ENCODE measurements around the gene PROX1.

PROX1 gene

DNA sequence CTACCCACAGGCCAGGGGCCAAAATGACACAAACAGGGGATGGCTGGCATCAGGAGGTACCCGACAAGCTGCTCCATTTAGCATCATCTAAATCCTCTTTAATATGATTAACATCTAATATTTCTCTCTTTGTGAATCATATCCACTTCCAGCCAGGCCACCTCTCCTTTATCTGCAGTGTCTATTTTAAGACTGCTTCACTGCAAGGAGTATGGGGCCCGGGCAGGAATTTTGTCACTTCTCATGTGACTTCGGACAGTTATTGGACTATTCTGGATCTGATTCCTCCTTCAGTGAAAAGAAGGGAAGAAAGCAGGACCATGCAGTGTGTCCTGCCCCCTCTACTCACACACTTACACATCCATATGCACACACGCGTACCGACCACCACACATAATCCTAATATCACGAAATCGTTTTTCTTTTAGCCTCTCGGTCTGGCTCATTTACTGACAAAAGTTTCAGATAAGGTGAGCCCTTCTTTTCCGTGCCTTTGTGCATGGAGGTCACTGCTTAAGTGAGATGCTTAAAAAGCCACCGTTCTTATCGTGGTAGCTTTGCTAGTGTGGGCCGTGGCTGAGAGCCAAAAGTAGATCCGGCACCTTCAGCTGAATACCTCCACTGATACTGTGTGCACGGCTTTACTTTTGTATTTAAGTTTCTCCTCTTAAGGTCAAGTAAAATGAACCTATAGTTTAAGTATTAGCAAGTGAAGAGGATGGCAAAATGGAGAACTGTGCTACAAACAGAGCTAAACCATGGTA, 26.0 kb downstream of the PROX1 start:
- no peak overlapping the region for H3K4me3 Mint-ChIP-seq
- no peaks in the 10 kb centered on the region for H3K36me3 Mint-ChIP-seq
- no peaks in the 10 kb centered on the region for H3K9me3 Mint-ChIP-seq
- H3K27ac Mint-ChIP-seq = no peak overlapping the region
- H3K27me3 Mint-ChIP-seq = no peaks in the 10 kb centered on the region
- ATAC-seq (replicated peaks) (no peak), DNase-seq (no peak)
- H3K4me1 Mint-ChIP-seq = no peaks in the 10 kb centered on the region

DNA sequence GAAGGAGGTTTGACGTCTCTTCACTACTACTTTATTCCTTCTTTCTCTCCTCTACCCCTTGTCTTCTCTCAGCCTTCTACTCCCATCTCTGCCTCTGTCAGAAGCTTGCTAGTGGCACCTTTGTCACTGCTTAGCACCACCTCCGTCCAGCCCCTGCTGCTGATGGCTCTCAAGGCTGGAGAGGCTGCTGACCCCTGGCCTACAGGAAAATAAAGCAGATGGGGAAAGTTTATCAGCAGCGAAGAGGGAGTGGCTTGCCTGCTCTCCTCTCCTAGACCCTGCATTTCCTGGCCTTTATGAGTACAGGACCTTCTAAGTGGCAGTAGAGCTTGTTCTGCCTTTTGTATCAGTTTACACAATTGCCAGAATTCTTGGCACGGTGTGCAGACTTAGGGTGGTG, 27.0 kb downstream of the PROX1 start:
- DNase-seq (no peak), ATAC-seq (replicated peaks) (no peak)
- Mint-ChIP-seq H3K27me3 (peaks cover 0 to under 1% of the 10 kb centered on the region in 2 donors), H3K4me1 (no peaks in the 10 kb centered on the region), H3K4me3 (no peak overlapping the region), H3K9me3 (no peaks in the 10 kb centered on the region), H3K27ac (no peak overlapping the region), H3K36me3 (no peaks in the 10 kb centered on the region)

DNA sequence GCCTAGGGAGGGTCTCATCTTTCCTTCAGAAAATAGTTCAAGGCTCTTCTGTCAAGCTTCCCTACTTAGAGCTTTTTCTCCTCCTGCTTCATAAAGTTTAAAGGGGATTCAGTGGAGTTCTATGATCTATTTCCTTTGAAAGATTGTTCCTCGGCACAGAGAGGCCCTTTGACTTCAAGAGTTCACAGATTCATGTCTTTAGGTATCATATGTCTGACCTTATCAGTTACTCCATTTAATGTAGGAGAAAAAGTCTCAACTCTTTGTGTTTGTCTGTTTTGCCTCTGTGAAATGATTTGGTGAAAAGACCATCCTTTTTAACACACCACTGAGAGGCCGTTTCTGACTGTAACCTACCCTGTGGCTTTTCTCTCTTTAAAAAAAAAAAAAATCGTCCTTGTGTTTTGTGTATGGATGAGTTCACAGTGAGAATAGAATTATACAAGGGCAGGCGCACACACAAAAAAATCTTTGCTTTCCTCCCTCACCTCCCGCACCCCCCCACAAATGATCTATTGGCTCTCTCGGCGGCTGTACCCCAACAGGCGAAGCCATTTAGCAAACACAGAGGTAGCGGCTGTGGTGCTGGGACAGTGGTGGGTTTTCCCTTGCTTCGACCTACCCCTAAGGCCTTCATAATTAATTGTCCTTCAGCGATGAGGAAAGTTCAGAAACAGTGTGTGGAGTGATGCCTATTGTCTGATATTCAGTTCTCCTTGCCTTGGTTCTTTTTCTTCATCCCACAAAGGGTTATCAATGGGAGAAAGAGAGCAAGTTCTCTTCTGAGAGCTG, 29.6 kb downstream of the PROX1 start:
- ATAC-seq (replicated peaks) (no peak), DNase-seq (no peak)
- no peaks in the 10 kb centered on the region for H3K36me3 Mint-ChIP-seq
- peaks cover 0 to 3% of the 10 kb centered on the region in 2 donors for H3K27me3 Mint-ChIP-seq
- no peak overlapping the region for H3K4me3 Mint-ChIP-seq
- no peaks in the 10 kb centered on the region for H3K4me1 Mint-ChIP-seq
- no peak overlapping the region for H3K27ac Mint-ChIP-seq
- H3K9me3 Mint-ChIP-seq = no peaks in the 10 kb centered on the region

DNA sequence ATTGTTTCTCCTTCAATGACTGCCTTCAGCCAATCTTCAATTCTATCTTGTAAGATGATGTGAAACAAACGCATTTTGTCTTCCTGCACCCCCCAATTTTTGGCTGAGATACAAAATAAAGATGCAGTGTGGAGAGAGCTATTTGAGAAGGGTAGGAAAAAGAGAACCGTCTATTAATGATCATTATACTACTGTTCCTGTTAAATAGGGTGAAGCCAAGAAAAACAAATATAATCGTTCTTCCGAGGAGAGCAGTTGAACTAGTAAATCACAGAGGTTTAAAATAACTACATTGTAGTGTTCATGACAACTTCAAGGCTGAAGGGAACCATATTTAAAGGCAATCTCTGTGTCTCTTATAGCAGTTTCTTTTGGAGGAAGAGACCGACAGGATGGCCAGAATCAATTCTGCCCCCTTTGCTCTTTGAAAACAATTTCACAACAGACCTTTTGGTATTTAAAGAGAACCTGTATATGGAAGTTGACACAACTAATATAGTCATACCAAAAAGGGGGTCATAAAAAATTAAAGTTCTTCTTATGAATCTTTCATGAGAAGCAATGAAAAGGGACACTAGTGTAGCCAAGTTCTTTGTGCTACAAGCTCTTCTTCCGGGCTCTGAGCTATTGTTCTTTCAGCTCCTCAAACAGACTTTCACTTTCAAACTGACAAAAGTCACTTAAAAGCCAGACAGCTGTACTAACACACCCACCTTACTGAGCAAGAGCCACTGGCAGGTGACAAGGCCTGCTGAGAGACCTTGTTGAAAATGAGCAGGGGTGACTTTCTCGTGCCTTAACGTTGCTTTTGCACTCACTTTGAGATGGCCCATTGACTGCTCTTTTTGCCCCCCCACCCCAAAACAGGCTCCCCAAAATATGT, 30.9 kb downstream of the PROX1 start:
- peaks cover 0 to 3% of the 10 kb centered on the region in 2 donors for H3K27me3 Mint-ChIP-seq
- H3K27ac Mint-ChIP-seq = no peak overlapping the region
- H3K9me3 Mint-ChIP-seq = no peaks in the 10 kb centered on the region
- H3K4me1 Mint-ChIP-seq = no peaks in the 10 kb centered on the region
- H3K36me3 Mint-ChIP-seq = no peaks in the 10 kb centered on the region
- no peak for DNase-seq
- no peak for ATAC-seq (replicated peaks)
- H3K4me3 Mint-ChIP-seq = no peak overlapping the region

DNA sequence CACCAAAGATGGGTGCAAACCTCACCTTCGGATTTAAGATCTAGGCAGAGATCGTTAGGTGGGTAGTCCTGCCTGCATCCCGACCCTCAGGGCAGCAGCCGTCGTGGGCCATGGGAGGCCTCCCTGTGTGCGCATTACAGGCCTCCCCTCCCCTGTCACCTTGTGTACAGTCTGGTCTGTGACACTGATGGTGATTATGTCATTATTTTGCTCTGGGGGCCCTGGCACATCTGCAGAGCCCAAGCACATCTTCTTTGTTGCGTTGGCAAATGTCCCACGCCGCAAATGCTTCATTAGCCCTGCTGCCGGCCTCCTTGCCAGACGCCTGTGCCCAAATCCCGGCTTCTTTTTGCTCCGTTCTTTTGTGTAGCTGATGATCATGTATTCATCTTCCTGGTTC, 31.7 kb downstream of the PROX1 start:
- H3K27ac Mint-ChIP-seq = no peak overlapping the region
- H3K27me3 Mint-ChIP-seq = peaks cover 0 to 3% of the 10 kb centered on the region in 2 donors
- H3K4me1 Mint-ChIP-seq = no peaks in the 10 kb centered on the region
- no peak for ATAC-seq (replicated peaks)
- no peaks in the 10 kb centered on the region for H3K36me3 Mint-ChIP-seq
- H3K9me3 Mint-ChIP-seq = no peaks in the 10 kb centered on the region
- no peak overlapping the region for H3K4me3 Mint-ChIP-seq
- DNase-seq = no peak

DNA sequence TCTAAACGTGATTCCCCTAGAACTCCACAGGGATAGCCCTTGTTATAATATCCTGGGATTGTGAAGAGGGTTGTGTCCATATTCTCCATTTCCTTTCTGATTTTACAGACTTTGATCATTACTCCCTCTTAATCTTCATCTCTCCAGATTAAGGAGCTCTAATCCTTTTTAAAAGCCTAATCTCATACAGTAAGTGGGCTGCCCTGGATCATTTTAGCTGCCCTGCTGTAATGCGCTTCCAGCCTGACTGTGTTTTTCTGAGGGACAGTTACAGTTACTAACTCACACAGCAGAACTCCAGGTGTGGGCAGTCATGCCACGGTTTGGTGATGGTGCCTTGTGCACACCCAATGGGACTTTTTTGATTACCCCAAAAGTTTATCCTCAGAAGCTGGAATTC, 33.5 kb downstream of the PROX1 start:
- Mint-ChIP-seq H3K36me3 (no peaks in the 10 kb centered on the region), H3K4me1 (no peaks in the 10 kb centered on the region), H3K4me3 (no peak overlapping the region), H3K27me3 (peaks cover 0 to 3% of the 10 kb centered on the region in 2 donors), H3K27ac (no peak overlapping the region), H3K9me3 (no peaks in the 10 kb centered on the region)
- ATAC-seq (replicated peaks) (no peak), DNase-seq (no peak)

DNA sequence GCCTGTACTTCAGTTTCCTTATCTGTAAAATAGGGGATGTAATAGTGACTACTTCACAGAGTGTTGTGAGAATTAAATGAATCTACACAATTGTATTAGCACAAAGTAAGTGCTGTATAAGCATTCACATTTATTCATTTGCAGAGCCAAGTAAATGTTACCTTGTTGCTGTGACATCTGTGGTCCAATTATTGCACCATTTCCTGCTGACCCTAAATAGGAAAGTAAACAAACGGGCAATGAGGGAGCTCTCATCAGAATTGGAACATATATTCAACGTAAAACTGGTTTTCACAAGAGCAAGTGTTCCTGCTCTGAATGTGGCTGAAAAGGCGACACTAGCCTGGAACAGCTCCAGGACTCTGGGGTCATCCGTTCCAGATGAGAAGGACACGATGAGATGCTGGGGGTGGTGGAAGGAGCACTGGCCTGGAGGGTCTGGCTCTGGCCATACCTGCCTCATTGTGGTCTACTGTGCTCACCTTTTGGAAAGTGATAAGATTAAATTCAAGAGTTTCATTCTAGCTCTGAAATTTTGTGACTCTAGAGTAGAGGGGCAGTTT, 34.5 kb downstream of the PROX1 start:
- no peaks in the 10 kb centered on the region for H3K9me3 Mint-ChIP-seq

DNA sequence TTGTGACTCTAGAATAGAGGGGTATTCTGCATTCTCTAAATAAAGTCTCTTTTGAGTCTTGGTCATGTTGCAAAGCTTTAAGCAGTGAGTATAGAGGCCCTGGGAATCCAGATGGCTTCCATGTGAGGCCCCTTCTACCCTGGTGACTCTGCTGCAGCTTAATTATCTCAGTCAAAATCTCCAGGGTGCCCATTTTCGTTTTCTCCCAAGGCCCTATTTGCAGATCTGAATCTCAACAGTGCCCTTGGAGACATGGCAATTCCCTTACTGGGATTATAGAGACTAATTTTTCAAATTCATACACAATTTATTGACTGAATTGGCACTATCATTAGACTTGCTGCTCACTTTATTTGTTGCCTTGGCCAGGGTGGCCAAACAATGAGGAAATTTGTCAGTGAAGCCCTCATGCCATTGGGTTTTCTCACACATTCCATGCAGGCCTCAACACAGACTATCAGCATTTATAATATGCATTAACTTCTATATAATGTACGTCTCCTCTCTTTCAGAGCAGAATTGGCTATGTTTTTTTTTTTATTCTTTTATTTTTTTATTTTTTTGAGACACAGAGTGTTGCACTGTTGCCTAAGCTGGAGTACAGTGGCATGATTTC, 35.1 kb downstream of the PROX1 start:
- peaks cover 7 to 9% of the 10 kb centered on the region in 2 donors for H3K27me3 Mint-ChIP-seq
- no peaks in the 10 kb centered on the region for H3K4me1 Mint-ChIP-seq
- H3K36me3 Mint-ChIP-seq = no peaks in the 10 kb centered on the region
- no peaks in the 10 kb centered on the region for H3K9me3 Mint-ChIP-seq
- H3K27ac Mint-ChIP-seq = no peak overlapping the region
- no peak overlapping the region for H3K4me3 Mint-ChIP-seq
- DNase-seq (no peak), ATAC-seq (replicated peaks) (no peak)

More for the DNA sequence above, 34.5 kb downstream of the PROX1 start:
- H3K27ac Mint-ChIP-seq = no peak overlapping the region
- DNase-seq (no peak), ATAC-seq (replicated peaks) (no peak)
- no peaks in the 10 kb centered on the region for H3K36me3 Mint-ChIP-seq
- H3K27me3 Mint-ChIP-seq = peaks cover 4 to 8% of the 10 kb centered on the region in 2 donors
- H3K4me1 Mint-ChIP-seq = no peaks in the 10 kb centered on the region
- no peak overlapping the region for H3K4me3 Mint-ChIP-seq

DNA sequence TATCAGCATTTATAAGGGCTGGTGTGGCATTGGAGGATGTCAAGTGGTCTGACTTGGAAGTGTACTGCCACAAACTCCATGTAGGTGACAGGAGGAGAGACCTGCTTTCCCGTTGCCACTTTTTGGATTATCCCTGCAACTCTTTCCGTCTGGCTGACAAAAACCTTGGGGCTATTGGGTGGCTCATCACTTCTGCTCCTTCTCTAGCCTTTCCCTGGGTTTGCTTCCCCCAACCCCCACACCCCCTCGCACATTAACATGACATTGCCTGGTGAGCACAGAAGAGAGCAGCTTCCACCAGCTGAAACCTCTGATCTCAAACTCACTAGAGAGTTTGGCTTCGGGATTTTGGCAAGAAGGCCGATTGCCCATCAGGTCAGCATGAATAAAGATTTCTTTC, 39.2 kb downstream of the PROX1 start:
- H3K4me1 Mint-ChIP-seq = no peaks in the 10 kb centered on the region
- H3K9me3 Mint-ChIP-seq = no peaks in the 10 kb centered on the region
- H3K27me3 Mint-ChIP-seq = peaks cover 14 to 21% of the 10 kb centered on the region in 2 donors
- no peak overlapping the region for H3K27ac Mint-ChIP-seq
- no peak overlapping the region for H3K4me3 Mint-ChIP-seq
- no peak for DNase-seq
- no peaks in the 10 kb centered on the region for H3K36me3 Mint-ChIP-seq
- no peak for ATAC-seq (replicated peaks)

DNA sequence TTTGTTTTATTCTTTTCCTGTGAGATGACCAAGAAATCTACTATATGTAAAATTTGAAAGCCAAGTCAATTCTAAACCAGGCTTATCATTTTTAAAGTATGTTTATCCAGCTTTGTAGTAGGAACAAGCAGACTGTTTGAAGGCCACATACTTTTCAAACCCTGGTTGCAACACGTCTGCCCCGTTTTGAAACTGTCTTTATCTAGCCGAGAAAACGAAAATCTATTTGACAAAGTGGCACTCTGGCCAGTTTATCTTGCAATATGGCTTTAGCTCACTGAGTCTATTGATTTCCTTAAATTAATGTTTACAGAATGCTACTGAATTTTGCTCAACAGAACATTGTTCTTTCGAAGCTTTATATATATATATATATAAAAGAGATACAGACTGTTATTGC, 39.7 kb downstream of the PROX1 start:
- Mint-ChIP-seq H3K4me3 (no peak overlapping the region), H3K27me3 (peaks cover 14 to 21% of the 10 kb centered on the region in 2 donors), H3K27ac (no peak overlapping the region), H3K9me3 (no peaks in the 10 kb centered on the region), H3K4me1 (no peaks in the 10 kb centered on the region), H3K36me3 (no peaks in the 10 kb centered on the region)
- DNase-seq (no peak), ATAC-seq (replicated peaks) (no peak)

DNA sequence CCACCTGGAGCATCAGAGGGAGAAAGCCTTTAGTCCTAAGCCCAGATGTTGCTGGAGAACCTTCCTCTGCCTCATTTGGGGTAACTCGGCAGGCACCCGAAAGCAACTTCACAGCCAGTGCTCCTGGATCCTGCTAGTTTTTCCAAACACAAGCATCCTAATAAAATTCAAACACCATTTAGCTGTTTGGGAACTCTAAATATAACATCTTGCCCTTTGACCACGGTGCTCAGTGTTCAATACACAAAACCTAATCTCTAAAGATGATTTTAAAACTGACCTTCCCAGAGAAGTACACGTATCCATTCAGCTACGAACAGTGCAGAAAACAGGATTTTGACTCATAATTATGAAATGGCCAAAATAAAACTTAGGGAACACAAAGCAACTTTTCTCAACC, 40.3 kb downstream of the PROX1 start:
- DNase-seq (no peak), ATAC-seq (replicated peaks) (no peak)
- no peaks in the 10 kb centered on the region for H3K36me3 Mint-ChIP-seq
- H3K9me3 Mint-ChIP-seq = no peaks in the 10 kb centered on the region
- H3K27ac Mint-ChIP-seq = no peak overlapping the region
- no peaks in the 10 kb centered on the region for H3K4me1 Mint-ChIP-seq
- H3K27me3 Mint-ChIP-seq = peaks cover 14 to 21% of the 10 kb centered on the region in 2 donors
- no peak overlapping the region for H3K4me3 Mint-ChIP-seq

DNA sequence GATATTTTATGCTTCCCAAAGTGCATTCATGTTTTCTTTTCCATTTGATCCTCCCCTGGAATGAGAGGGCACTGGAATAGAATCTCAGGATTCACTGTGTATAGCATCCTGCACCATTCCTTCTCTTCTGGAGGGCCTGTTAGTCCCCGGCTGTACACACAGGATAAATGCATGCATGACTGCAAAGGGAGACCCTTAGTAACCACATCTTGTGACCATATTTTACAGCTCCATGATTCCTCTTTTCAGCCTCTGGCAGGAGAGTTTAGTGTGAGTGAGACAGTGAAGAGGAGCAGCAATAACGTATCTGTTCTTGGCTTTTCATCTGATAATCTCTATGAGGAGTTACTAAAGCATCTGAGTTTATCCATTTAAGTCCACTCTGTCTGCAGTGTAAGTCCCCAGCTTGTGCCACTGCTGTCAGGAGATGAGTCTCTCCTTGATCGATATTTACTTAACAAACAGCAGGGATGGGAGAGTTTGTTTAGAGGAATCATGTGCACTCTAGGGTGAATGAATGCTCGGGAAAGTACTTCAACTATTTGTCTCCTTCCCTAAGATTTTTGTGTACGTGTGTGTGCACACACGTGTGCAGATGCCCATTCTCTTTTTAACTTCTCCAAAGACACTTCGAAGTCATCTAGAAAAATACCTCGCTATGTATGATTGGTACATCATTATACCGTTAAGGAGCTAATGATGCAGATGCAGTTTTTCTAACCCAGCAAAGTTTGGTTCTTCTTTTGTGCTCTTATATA, 41.1 kb downstream of the PROX1 start:
- DNase-seq (no peak), ATAC-seq (replicated peaks) (no peak)
- H3K36me3 Mint-ChIP-seq = no peaks in the 10 kb centered on the region
- H3K9me3 Mint-ChIP-seq = no peaks in the 10 kb centered on the region
- H3K27me3 Mint-ChIP-seq = peaks cover 14 to 21% of the 10 kb centered on the region in 2 donors
- no peak overlapping the region for H3K27ac Mint-ChIP-seq
- H3K4me3 Mint-ChIP-seq = no peak overlapping the region
- H3K4me1 Mint-ChIP-seq = no peaks in the 10 kb centered on the region

DNA sequence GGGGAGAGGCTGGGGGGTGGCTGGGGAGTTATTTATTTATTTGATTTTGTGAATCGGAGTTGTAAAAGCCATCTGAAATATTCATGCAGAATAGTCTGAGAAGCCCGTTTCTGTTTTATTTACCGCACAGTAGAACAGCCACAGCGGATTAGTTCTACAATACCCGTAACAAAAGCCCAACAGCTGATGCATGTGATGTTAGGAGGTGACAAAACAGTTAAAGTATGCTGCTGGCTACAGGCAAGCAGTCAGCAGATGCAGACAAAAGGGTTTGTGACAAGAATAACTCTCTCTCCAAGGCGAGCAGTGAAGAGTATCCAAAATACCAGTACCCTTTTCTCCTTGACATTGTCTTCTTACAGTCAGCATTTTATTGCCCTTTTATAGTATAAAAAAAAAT, 42.0 kb downstream of the PROX1 start:
- no peak overlapping the region for H3K4me3 Mint-ChIP-seq
- no peaks in the 10 kb centered on the region for H3K9me3 Mint-ChIP-seq
- H3K4me1 Mint-ChIP-seq = no peaks in the 10 kb centered on the region
- no peak overlapping the region for H3K27ac Mint-ChIP-seq
- no peaks in the 10 kb centered on the region for H3K36me3 Mint-ChIP-seq
- peaks cover 14 to 21% of the 10 kb centered on the region in 2 donors for H3K27me3 Mint-ChIP-seq
- no peak for ATAC-seq (replicated peaks)
- DNase-seq = no peak

Measured in stimulated activated naive B cell treated with anti-CD40 and anti-IgM and Interleukin-4, amounts not matched to agents 10 μg/mL and 1 μg/mL and 100 μg/mL, for 72 hours (primary cell).